Measurements from ENCODE around the gene VWA8. TPM values are rescaled to one million over a fixed set of nuclear protein-coding genes. Genes with fewer than 3 reads are reported as not detected.

VWA8 gene
- total and polyA plus RNA-seq, 2 of the 8 experiments (the other 6 are each of a cell fraction or from before 2014, with no cell fraction given), result 5.9 to 19.6 TPM

GRCh38 chr13:41599619-41600018 lies 361.3 kb downstream of the VWA8 start (continued):
- TF ChIP-seq ATF2 (IDR thresholded peaks at IDR 0.05; ENCODE audit: low read length), result no peak
- no peak for TF ChIP-seq POU5F1 (IDR thresholded peaks at IDR 0.05; ENCODE audit: low read depth, low read length)
